ENCODE results near the gene PCDH9. TPM values are rescaled to one million over a fixed set of nuclear protein-coding genes. Genes with fewer than 3 reads are reported as not detected.
"Not testable (repeated sequence)": the region's sequence is repeated elsewhere in the genome, so short reads cannot be mapped to it uniquely, and the experiment has no call there.

The PCDH9 gene
- total RNA-seq, 2 donors from 2014 or later = 0.95 to 1.8 TPM

GRCh38 chr13:66886264-66886663 is 343.9 kb downstream of the PCDH9 start:
- WGBS, 2 experiments (ENCODE audit: insufficient coverage in 1 of 2, insufficient read length in 1 of 2) = 81 to 90% methylated on average over 2 to 4 of the region's 4 CpGs
- Mint-ChIP-seq H3K9me3 (peaks cover 1% of the 10 kb centered on the region), H3K27ac (no peak overlapping the region), H3K4me1 (peaks cover 1% of the 10 kb centered on the region), H3K36me3 (ENCODE audit: low read depth) (no peaks in the 10 kb centered on the region), H3K27me3 (ENCODE audit: insufficient read depth) (no peaks in the 10 kb centered on the region), H3K4me3 (no peak overlapping the region)
- H3K4me3 ChIP-seq (ENCODE audit: low read length) = no peak overlapping the region
- no peak for TF ChIP-seq CTCF (conservative IDR thresholded peaks at IDR 0.05)
- no peak overlapping the region for H3K9ac ChIP-seq (ENCODE audit: extremely low read depth, low read length, poor library complexity, severe bottlenecking)
- no peaks in the 10 kb centered on the region for H3K9me3 ChIP-seq (ENCODE audit: control insufficient read depth, low read length)
- no peak for DNase-seq
- H3K27me3 ChIP-seq (ENCODE audit: control insufficient read depth, insufficient read depth, low read length, poor library complexity, severe bottlenecking) = no peaks in the 10 kb centered on the region
- H3K36me3 ChIP-seq (ENCODE audit: control insufficient read depth, insufficient read depth, low read length) = no peaks in the 10 kb centered on the region
- H3K27ac ChIP-seq (ENCODE audit: low read depth, low read length) = no peak overlapping the region
- H3K4me1 ChIP-seq (ENCODE audit: control insufficient read depth, insufficient read depth, low read length) = no peaks in the 10 kb centered on the region

GRCh38 chr13:66881170-66881569 is 349.0 kb downstream of the PCDH9 start:
- H3K27ac ChIP-seq (ENCODE audit: low read depth, low read length); H3K4me3 ChIP-seq (ENCODE audit: low read length); DNase-seq; H3K4me3 Mint-ChIP-seq; H3K27me3 ChIP-seq (ENCODE audit: control insufficient read depth, insufficient read depth, low read length, poor library complexity, severe bottlenecking); H3K27me3 Mint-ChIP-seq (ENCODE audit: insufficient read depth); H3K36me3 Mint-ChIP-seq (ENCODE audit: low read depth); H3K4me1 ChIP-seq (ENCODE audit: control insufficient read depth, insufficient read depth, low read length); H3K9ac ChIP-seq (ENCODE audit: extremely low read depth, low read length, poor library complexity, severe bottlenecking); H3K9me3 Mint-ChIP-seq; H3K36me3 ChIP-seq (ENCODE audit: control insufficient read depth, insufficient read depth, low read length); H3K9me3 ChIP-seq (ENCODE audit: control insufficient read depth, low read length); H3K27ac Mint-ChIP-seq; H3K4me1 Mint-ChIP-seq: not testable (repeated sequence)
- WGBS, 2 experiments (ENCODE audit: insufficient coverage in 1 of 2, insufficient read length in 1 of 2) = 95% methylated on average over 2 of the region's 2 CpGs; no CpG with 5 or more reads in 1 of the 2 experiments

GRCh38 chr13:66879988-66880387 is 350.1 kb downstream of the PCDH9 start:
- Mint-ChIP-seq H3K9me3 (peaks cover 3% of the 10 kb centered on the region), H3K4me3 (no peak overlapping the region), H3K27ac (no peak overlapping the region), H3K27me3 (ENCODE audit: insufficient read depth) (no peaks in the 10 kb centered on the region), H3K4me1 (no peaks in the 10 kb centered on the region), H3K36me3 (ENCODE audit: low read depth) (no peaks in the 10 kb centered on the region)
- Histone ChIP-seq H3K9me3 (ENCODE audit: control insufficient read depth, low read length) (no peaks in the 10 kb centered on the region), H3K9ac (ENCODE audit: extremely low read depth, low read length, poor library complexity, severe bottlenecking) (no peak overlapping the region), H3K4me1 (ENCODE audit: control insufficient read depth, insufficient read depth, low read length) (no peaks in the 10 kb centered on the region), H3K36me3 (ENCODE audit: control insufficient read depth, insufficient read depth, low read length) (no peaks in the 10 kb centered on the region), H3K4me3 (ENCODE audit: low read length) (no peak overlapping the region), H3K27me3 (ENCODE audit: control insufficient read depth, insufficient read depth, low read length, poor library complexity, severe bottlenecking) (no peaks in the 10 kb centered on the region), H3K27ac (ENCODE audit: low read depth, low read length) (no peak overlapping the region)
- no peak for TF ChIP-seq CTCF (conservative IDR thresholded peaks at IDR 0.05)
- no peak for DNase-seq
- WGBS, 2 experiments (ENCODE audit: insufficient coverage in 1 of 2, insufficient read length in 1 of 2) = 91% methylated on average over 1 of the region's 1 CpG; no CpG with 5 or more reads in 1 of the 2 experiments

GRCh38 chr13:66875264-66875663 is 354.9 kb downstream of the PCDH9 start:
- Histone ChIP-seq H3K27me3 (ENCODE audit: control insufficient read depth, insufficient read depth, low read length, poor library complexity, severe bottlenecking) (no peaks in the 10 kb centered on the region), H3K9ac (ENCODE audit: extremely low read depth, low read length, poor library complexity, severe bottlenecking) (no peak overlapping the region), H3K4me3 (ENCODE audit: low read length) (no peak overlapping the region), H3K27ac (ENCODE audit: low read depth, low read length) (no peak overlapping the region), H3K36me3 (ENCODE audit: control insufficient read depth, insufficient read depth, low read length) (no peaks in the 10 kb centered on the region), H3K4me1 (ENCODE audit: control insufficient read depth, insufficient read depth, low read length) (no peaks in the 10 kb centered on the region), H3K9me3 (ENCODE audit: control insufficient read depth, low read length) (no peaks in the 10 kb centered on the region)
- WGBS, 2 experiments (ENCODE audit: insufficient coverage in 1 of 2, insufficient read length in 1 of 2) = 85 to 88% methylated on average over 3 to 4 of the region's 4 CpGs
- TF ChIP-seq CTCF (conservative IDR thresholded peaks at IDR 0.05) = no peak
- no peak for DNase-seq
- H3K9me3 Mint-ChIP-seq = no peaks in the 10 kb centered on the region
- H3K4me1 Mint-ChIP-seq = no peaks in the 10 kb centered on the region
- no peaks in the 10 kb centered on the region for H3K36me3 Mint-ChIP-seq (ENCODE audit: low read depth)
- no peak overlapping the region for H3K4me3 Mint-ChIP-seq
- H3K27me3 Mint-ChIP-seq (ENCODE audit: insufficient read depth) = no peaks in the 10 kb centered on the region
- no peak overlapping the region for H3K27ac Mint-ChIP-seq
